ENCODE data around the gene CAPN2.
A peak's percentile ranks its signal among the peaks of the same experiment; 100 is the strongest.

DNA sequence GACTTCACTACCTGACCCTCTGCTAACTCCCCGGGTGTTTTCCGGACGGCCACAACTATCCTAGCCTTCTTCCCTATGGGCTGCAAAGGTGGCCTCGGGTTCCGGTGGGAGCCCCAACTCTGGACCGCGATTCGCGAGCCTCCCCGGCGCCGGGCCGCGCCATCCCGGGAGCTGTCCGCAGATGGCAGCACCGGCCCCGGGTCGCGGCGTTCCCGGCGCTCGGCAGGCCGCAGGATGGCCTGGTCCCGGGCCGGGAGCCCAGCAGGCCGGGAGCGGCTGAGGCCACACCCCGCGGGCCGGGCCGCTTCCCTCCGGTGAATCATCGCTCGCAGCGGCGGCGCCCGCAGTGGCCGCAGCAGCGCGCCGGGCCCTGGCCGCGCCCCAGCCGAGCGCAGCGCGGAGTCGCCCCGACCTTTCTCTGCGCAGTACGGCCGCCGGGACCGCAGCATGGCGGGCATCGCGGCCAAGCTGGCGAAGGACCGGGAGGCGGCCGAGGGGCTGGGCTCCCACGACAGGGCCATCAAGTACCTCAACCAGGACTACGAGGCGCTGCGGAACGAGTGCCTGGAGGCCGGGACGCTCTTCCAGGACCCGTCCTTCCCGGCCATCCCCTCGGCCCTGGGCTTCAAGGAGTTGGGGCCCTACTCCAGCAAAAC lies at the start of gene CAPN2:
- TF ChIP-seq, protein P1, sequence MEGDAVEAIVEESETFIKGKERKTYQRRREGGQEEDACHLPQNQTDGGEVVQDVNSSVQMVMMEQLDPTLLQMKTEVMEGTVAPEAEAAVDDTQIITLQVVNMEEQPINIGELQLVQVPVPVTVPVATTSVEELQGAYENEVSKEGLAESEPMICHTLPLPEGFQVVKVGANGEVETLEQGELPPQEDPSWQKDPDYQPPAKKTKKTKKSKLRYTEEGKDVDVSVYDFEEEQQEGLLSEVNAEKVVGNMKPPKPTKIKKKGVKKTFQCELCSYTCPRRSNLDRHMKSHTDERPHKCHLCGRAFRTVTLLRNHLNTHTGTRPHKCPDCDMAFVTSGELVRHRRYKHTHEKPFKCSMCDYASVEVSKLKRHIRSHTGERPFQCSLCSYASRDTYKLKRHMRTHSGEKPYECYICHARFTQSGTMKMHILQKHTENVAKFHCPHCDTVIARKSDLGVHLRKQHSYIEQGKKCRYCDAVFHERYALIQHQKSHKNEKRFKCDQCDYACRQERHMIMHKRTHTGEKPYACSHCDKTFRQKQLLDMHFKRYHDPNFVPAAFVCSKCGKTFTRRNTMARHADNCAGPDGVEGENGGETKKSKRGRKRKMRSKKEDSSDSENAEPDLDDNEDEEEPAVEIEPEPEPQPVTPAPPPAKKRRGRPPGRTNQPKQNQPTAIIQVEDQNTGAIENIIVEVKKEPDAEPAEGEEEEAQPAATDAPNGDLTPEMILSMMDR (IDR thresholded peaks at IDR 0.05; ENCODE audit: low read length), result peak; percentile 55
- no peak for TF ChIP-seq EZH2 (optimal IDR thresholded peaks at IDR 0.05; ENCODE audit: low read depth, low read length)
